Spleen (tissue), 7 donors: ENCODE measurements around the gene ACTR1B.

ENCODE experiments used
- CTCF ChIP-seq, 11 experiments: fragments of 200-600 bp in 7 of 11; fragments of 450-650 bp in 4 of 11; sonication (generic) in 4 of 11; IDR thresholded peaks in 8 of 11; conservative IDR thresholded peaks in 3 of 11; 1 replicate in 7 of 11; 2 replicates in 4 of 11; pipeline versions ENCODE4 v1.4.0 to v1.8.0; 2016 to 2021; ENCODE audit warnings: antibody characterized with exemption in 11 of 11, inconsistent platforms in 4 of 11, mild to moderate bottlenecking in 1 of 11
- POLR2A ChIP-seq, 3 donors: fragments of 450-650 bp; IDR thresholded peaks; one replicate each; pipeline ENCODE4 v1.5.1; 2017; ENCODE audit warnings: antibody characterized with exemption in 3 of 3, mild to moderate bottlenecking in 1 of 3
- donor health status: DM: no; HTN: no; CAD: no; lungs with moderate emphysema.
- donor health status: DM: no; HTN: no; CAD: no.
- donor health status: DM: no; HTN: no; CAD: no.

- TF ChIP-seq POLR2A (IDR thresholded peaks at IDR 0.05) (no peak), CTCF (IDR thresholded peaks at IDR 0.05 in 8 of 11, conservative IDR thresholded peaks at IDR 0.05 in 3 of 11) (no peak)
Observed at GRCh38 chr2:97653874-97654273, 10.0 kb downstream of the ACTR1B start.
